ENCODE results near the gene CCDC194.

Gene CCDC194

GRCh38 chr19:17393914-17394313 lies at the start of gene CCDC194:
Gene CCDC194 (minus strand): TSS chr19:17394196. CDS start chr19:17394158, 38 bp downstream.
- DNase-seq: no peak

GRCh38 chr19:17441241-17442021 lies 47.4 kb upstream of the CCDC194 start:
- no peak for DNase-seq

- no peak for DNase-seq
Measured at GRCh38 chr19:17436874-17437267, 42.9 kb upstream of the CCDC194 start.

GRCh38 chr19:17436094-17436873 lies 42.3 kb upstream of the CCDC194 start:
- no peak for DNase-seq

GRCh38 chr19:17435218-17435617 lies 41.2 kb upstream of the CCDC194 start:
- DNase-seq: no peak

- DNase-seq: no peak
Measured at GRCh38 chr19:17431417-17431816, 37.4 kb upstream of the CCDC194 start.

GRCh38 chr19:17429641-17430113 lies 35.7 kb upstream of the CCDC194 start:
- DNase-seq: no peak

- DNase-seq: no peak
Measured at GRCh38 chr19:17424743-17425365, 30.9 kb upstream of the CCDC194 start.

GRCh38 chr19:17423429-17424208 lies 29.6 kb upstream of the CCDC194 start:
- no peak for DNase-seq

GRCh38 chr19:17421942-17422341 lies 27.9 kb upstream of the CCDC194 start:
- DNase-seq: no peak

GRCh38 chr19:17420475-17420924 lies 26.5 kb upstream of the CCDC194 start:
- no peak for DNase-seq

GRCh38 chr19:17419621-17420474 lies 25.9 kb upstream of the CCDC194 start, which contains the start of gene MVB12A:
Gene MVB12A (plus strand): TSS chr19:17420047. CDS start chr19:17420136, 89 bp downstream.
- peak; percentile 93 for DNase-seq

- no peak for DNase-seq
Measured at GRCh38 chr19:17419154-17419620, 25.2 kb upstream of the CCDC194 start.

- DNase-seq: no peak
Measured at GRCh38 chr19:17418710-17419109, 24.7 kb upstream of the CCDC194 start.

- no peak for DNase-seq
Measured at GRCh38 chr19:17415121-17415520, 21.1 kb upstream of the CCDC194 start.

- DNase-seq: no peak
Measured at GRCh38 chr19:17414097-17414496, 20.1 kb upstream of the CCDC194 start.

GRCh38 chr19:17411801-17412200 lies 17.8 kb upstream of the CCDC194 start:
- no peak for DNase-seq

- no peak for DNase-seq
Measured at GRCh38 chr19:17409990-17410389, 16.0 kb upstream of the CCDC194 start.

GRCh38 chr19:17406887-17407196 lies 12.8 kb upstream of the CCDC194 start:
- no peak for DNase-seq

GRCh38 chr19:17406046-17406886 lies 12.3 kb upstream of the CCDC194 start:
- no peak for DNase-seq

Measured in activated T-cell treated with anti-CD3 and anti-CD28 coated beads for 4 hours (primary cell).